Measurements from ENCODE around the gene RNF150.

GRCh38 chr4:140851804-140852203, 281.5 kb downstream of the RNF150 start:
- no peak for TF ChIP-seq CTCF (conservative IDR thresholded peaks at IDR 0.05; ENCODE audit: low read depth, low read length)
- TF ChIP-seq EZH2 (IDR thresholded peaks at IDR 0.05; ENCODE audit: borderline replicate concordance, low read depth, low read length, poor library complexity, severe bottlenecking): no peak

Measured in A673 (cell line).